ENCODE results near the gene HEATR5A. TPM values are rescaled to one million over a fixed set of nuclear protein-coding genes. Genes with fewer than 3 reads are reported as not detected.

Gene HEATR5A
- total and polyA plus RNA-seq, 10 of the 15 experiments (the other 5 are each of a cell fraction or from before 2014, with no cell fraction given): 5.1 to 37.1 (median 13.8) TPM

- Histone ChIP-seq H3K9ac (ENCODE audit: control insufficient read depth, insufficient read depth, low read length) (no peak overlapping the region), H3K4me2 (ENCODE audit: control insufficient read depth, insufficient read depth) (no peak overlapping the region), H3K79me2 (ENCODE audit: control insufficient read depth, insufficient read depth, low read length) (no peaks in the 10 kb centered on the region), H3K4me3 (no peak overlapping the region), H3K9me3 (replicated peaks; ENCODE audit: control insufficient read depth, insufficient read depth, low read length) (no peaks in the 10 kb centered on the region), H3K27me3 (replicated peaks in 1 of 2; ENCODE audit: control insufficient read depth in 2 of 2, insufficient read depth in 2 of 2, low read length in 1 of 2) (no peaks in the 10 kb centered on the region), H4K20me1 (ENCODE audit: control insufficient read depth, insufficient read depth) (no peaks in the 10 kb centered on the region), H3K4me1 (ENCODE audit: control insufficient read depth, insufficient read depth, low read length) (no peaks in the 10 kb centered on the region), H3K27ac (ENCODE audit: control insufficient read depth, insufficient read depth) (no peak overlapping the region), H3K36me3 (ENCODE audit: control insufficient read depth in 2 of 2, insufficient read depth in 2 of 2, low read length in 1 of 2) (no peaks in the 10 kb centered on the region; a peak in 1 of 4 replicates), H2AFZ (ENCODE audit: control insufficient read depth, low read depth, low read length) (no peak overlapping the region)
- POLR2A ChIA-PET: interaction anchor here (0.6 kb wide), 1 partner anchor 125 kb away, joined by 4 read pairs; no protein-coding TSS in a partner anchor
- CTCF ChIA-PET: no interaction called here
- intact Hi-C loops (cut with micrococcal nuclease; ENCODE audit: unreplicated experiment) (no loop called here), in situ Hi-C loops (cut with MboI) (no loop called here)
- no peak for DNase-seq (ENCODE audit: low read depth, low spot score)
- FAIRE-seq: no peak
- SMC1A ChIA-PET (ENCODE audit: uncharacterized antibody, unreplicated experiment): no interaction called here
- no peak for TF ChIP-seq MTA3 (IDR thresholded peaks at IDR 0.05; ENCODE audit: borderline replicate concordance, low read length)
- TF ChIP-seq NFYA (IDR thresholded peaks at IDR 0.05; ENCODE audit: borderline replicate concordance, low read depth, low read length): no peak
- no peak for TF ChIP-seq HSF1 (IDR thresholded peaks at IDR 0.05; ENCODE audit: low read depth, low read length)
- no peak for TF ChIP-seq SMAD5 (IDR thresholded peaks at IDR 0.05; ENCODE audit: low read depth)
- TF ChIP-seq NR2F1 (conservative IDR thresholded peaks at IDR 0.05): no peak
- TF ChIP-seq USF1 (IDR thresholded peaks at IDR 0.05; ENCODE audit: borderline replicate concordance, extremely low read length, insufficient read depth, low read depth, low read length): no peak
- BruUV-seq (replicated peaks): no TSS peak
- no peak for ATAC-seq
- RAD21 ChIA-PET (ENCODE audit: unreplicated experiment): no interaction called here
Measured at GRCh38 chr14:31339743-31340142, 80.6 kb downstream of the HEATR5A start.
